Limb (tissue), 2 donors: Measurements from ENCODE around the gene LAG3.

ENCODE experiments used
- DNase-seq, 2 donors: peaks; one replicate each; pipeline ENCODE4 v3.0.0-alpha.2; 2016; ENCODE audit errors: extremely low spot score in 2 of 2

The LAG3 gene

DNA sequence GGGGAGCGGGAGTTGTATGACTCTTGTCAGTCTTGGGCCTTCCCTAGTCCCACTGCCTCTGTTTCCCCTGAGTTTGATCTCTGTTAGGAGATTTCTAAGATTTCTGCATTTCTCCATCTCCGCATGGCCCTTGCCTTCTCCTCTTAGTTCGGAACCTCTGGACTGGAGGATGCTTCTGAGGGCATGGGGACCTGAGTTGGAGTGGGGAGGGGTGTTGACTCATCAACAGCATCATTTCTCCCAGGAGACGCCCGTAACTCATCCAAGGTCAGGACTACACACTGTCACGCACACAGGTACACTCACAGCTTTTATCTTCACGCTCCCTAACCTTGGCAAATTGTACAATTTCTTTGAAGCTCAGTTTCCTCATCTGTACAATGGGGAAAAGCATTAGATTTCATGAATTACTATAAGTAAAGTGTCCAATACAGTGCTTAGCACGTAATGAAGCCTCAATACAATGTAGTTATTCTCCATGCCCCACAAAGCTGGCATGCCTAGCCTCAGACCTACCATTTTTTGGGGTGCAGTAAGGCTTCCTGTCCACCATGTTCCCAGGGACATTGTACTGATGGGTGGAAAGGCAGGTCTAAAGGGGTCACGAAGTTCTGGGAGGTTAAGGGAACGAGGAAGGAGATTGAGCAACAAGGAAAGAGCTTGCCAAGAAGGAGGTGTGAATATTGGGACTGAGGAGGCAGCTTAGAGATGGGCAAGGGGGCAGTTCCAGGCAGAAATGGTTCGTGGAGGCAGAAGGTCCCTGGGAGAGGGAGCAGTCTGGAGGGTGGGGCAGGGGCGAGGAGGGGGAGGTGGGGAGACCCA lies 600 bp upstream of the LAG3 start:
- no peak for DNase-seq

DNA sequence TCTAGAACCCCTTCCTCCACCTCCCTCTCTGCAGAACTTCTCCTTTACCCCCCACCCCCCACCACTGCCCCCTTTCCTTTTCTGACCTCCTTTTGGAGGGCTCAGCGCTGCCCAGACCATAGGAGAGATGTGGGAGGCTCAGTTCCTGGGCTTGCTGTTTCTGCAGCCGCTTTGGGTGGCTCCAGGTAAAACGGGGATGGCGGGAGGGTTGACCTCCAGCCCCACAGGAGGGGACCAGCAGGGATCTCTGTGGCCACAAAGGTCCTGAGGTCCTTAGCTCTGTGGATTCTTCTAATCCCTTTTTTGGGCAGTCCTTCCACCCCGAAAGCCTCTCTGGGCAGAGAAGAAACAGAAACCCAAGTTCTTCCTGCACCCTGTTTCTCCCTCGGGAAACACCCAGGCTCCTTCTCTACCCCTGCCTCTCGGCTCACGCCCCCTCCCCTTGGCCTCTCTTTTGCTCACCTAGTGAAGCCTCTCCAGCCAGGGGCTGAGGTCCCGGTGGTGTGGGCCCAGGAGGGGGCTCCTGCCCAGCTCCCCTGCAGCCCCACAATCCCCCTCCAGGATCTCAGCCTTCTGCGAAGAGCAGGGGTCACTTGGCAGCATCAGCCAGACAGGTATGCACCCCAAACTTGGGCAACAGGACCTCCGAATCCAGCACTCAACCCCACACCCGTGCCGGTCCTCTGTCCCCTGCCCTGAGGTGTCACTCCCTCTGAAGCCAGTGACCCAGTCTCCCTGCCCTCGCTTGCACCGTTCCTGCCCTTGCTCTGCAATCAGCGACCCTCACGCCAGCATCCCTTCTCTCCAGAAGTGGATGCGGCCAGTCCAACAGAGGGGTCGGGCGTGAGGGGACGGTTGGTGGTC lies 638 bp downstream of the LAG3 start:
- DNase-seq: no peak

DNA sequence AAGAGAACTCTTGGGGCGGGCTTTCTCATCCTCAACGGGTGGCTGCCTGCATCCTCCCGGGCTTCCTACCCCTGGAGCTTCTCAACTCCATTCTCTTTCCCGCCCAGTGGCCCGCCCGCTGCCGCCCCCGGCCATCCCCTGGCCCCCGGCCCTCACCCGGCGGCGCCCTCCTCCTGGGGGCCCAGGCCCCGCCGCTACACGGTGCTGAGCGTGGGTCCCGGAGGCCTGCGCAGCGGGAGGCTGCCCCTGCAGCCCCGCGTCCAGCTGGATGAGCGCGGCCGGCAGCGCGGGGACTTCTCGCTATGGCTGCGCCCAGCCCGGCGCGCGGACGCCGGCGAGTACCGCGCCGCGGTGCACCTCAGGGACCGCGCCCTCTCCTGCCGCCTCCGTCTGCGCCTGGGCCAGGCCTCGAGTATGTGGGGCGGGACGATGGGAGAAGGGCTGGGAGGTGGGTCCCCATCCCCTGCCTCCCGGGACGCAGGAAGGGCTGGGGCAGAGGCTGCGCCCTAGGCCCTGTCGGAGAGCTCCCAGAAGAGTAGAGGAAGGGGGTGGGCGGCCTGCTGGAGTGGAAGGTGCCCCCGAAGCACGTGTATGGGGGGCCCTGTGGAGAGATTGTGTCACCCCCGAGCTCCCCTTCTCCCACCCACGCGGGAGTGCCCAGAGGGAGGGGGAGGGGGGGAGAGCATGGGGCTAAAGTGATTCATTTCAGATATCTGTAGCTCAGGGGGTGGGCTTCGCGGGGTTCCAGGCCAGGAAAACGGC lies 1.5 kb downstream of the LAG3 start:
- peak in 1 of 2 donors; percentile 42 for DNase-seq

DNA sequence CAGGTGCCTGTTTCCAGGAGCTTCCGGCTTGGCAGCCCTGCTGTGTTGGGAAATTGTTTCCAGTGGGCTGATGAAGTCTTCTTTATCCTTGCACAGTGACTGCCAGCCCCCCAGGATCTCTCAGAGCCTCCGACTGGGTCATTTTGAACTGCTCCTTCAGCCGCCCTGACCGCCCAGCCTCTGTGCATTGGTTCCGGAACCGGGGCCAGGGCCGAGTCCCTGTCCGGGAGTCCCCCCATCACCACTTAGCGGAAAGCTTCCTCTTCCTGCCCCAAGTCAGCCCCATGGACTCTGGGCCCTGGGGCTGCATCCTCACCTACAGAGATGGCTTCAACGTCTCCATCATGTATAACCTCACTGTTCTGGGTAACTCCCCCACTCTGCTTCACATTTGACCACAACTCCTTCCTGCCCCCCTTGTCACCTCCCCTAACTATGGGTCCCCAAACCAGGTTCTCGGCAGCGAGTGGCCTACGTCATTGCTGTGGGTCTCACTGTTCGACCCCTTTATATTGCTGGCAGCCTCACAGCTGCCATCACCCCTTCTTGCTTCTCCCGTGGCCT lies 2.3 kb downstream of the LAG3 start:
- DNase-seq: no peak

DNA sequence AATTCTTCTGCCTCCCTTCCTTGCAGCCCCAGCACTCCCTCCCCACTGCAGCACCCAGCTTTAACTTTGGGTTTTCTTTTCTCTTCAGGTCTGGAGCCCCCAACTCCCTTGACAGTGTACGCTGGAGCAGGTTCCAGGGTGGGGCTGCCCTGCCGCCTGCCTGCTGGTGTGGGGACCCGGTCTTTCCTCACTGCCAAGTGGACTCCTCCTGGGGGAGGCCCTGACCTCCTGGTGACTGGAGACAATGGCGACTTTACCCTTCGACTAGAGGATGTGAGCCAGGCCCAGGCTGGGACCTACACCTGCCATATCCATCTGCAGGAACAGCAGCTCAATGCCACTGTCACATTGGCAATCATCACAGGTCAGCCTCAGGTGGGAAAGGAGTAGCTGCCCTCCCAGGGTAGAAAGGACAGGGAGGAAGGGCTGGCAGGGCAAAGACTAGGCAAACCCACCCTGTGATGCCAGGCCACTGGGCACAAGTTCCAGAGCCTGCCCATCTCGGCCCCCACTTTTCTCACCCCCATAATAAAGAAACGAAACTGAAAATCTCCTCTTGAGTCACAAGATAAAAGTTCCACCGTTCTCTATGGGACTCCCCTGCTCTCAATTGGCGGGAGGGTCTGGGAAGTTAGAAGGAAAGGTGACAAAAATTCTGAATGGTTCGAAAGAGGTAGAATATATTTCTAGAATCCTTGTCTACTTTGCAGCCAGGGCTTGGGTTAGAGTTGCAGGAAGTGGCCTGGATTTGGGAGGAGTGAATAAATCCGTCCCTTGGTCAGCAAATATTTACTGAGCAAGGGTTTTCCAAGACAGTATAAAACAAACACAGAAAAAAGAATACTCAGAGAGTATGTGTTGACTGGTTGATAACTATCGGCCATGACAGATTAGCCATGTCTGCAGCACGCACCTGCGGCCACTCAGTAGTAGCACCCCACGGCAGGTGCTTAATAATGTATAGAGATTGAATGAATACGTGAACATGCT lies 3.2 kb downstream of the LAG3 start:
- no peak for DNase-seq

DNA sequence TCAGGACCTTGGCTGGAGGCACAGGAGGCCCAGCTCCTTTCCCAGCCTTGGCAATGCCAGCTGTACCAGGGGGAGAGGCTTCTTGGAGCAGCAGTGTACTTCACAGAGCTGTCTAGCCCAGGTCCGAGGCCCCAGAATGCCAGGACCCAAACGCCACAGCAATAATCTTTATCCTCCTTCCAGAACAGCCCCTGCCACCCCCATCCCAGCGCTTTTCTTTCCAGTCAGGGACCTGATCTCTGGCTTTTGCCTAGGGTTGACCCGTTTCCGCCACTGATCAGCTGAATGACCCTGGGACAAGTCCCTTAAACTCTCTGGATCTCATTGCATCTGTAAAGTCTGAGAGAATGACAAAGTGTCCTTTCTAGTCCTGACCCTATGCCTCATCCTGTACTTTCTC lies 5.1 kb downstream of the LAG3 start:
- DNase-seq: no peak

DNA sequence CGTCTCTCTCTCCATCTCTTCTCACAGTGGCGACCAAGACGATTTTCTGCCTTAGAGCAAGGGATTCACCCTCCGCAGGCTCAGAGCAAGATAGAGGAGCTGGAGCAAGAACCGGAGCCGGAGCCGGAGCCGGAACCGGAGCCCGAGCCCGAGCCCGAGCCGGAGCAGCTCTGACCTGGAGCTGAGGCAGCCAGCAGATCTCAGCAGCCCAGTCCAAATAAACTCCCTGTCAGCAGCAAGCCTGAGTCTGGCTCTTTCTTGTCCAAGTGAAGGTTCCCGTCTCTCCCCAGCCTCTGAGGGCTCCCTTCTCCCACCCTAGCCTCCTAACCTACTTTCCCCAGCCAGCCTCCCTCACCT lies 5.9 kb downstream of the LAG3 start:
- DNase-seq: peak in 1 of 2 donors; percentile 52

DNA sequence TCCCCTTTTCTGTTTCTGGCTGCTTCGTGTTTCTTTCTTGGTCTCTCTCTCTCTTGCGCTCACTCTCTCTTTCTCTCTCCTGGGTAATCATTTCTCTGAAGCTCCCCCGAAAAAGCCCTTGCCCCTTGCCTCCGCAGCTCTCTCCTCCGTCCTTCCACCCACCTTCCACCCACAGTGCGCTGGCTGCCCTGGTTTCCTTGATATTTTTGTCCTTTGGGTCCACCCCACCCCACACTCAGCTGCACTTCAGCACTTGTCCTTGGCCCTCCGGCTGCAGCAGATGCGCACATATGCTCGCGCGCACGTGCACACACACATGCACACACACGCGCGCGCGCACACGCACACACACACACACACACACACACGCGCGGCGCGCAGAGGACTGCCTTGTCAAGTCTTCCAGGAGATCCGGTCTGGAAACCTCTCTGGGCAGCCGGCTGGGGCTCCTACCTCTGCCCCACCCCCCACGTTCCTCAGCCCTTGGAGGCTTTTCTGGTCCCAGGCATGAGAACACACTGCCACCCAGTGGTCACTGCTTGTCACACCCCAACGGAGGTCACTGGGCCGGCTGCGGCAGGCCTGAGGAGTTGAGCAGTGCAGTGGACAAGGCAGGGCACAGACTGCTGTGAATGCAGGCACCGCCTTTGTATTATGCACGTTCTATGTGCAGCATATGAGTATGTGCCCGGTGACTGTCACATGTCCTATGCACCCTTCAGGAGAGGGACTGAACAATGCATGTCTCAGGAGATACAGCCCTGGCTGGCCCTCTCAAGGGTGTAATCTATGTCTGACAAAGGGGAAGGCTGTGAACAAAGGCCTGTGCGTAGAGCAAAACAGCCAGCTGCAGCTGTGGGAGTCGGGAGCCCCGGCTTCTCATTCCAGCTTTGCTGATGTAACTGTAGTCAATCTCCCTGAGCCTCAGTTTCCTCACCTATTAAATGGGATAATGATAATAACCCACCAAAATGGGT lies 6.5 kb downstream of the LAG3 start:
- peak; percentile 94 to 96 for DNase-seq

DNA sequence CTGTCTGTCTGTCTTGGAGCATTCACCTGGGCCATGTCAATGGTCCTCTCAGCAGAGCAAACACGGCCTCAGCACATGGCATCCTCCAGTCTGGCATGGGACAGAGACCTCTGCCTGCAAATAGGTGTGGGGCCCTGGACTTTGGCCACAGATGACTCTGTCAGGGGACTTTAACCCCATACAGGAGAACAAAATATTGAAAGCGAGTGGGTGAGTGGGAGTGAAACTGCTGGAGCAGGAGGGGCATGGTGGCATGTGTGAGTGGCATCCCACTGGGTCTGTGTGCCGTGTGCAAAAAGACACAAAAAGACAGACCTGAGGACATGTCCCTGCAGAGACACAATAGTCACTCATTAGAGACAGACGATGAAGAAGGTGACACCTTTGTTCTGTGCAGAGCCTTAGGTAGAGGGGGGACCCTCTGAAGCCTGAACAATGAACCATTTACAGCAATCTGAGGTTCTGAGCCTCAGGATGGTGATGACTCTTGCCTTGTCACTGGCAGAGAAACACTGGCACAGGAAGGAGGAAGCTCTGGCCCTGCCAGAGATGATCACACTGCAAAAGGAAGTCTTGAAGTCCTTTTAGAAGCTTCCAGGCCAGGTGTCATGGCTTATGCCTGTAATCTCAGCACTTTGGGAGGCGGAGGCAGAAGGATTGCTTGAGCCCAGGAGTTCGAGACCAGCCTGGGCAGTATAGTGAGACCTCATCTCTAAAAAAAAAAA lies 7.5 kb downstream of the LAG3 start:
- no peak for DNase-seq

DNA sequence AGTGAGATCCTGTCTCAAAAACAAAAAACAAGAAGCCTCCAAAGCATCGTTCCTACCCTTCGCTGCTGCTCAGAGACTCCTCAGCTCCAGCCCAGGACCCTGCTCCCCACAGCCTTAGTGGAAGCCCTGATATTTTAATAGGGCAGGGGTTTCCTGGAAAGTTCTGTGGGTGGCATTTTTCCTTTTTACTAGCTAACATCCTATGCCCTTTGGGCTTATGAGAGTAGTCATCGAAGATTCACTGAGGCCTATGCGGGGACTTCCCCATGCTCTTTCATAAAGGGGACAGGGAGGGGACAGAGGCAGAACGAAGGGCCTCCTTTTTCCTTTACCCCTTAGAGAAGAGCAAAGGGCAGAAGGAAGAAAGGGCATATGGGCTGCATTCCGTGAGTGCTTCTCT lies 8.3 kb downstream of the LAG3 start:
- no peak for DNase-seq

DNA sequence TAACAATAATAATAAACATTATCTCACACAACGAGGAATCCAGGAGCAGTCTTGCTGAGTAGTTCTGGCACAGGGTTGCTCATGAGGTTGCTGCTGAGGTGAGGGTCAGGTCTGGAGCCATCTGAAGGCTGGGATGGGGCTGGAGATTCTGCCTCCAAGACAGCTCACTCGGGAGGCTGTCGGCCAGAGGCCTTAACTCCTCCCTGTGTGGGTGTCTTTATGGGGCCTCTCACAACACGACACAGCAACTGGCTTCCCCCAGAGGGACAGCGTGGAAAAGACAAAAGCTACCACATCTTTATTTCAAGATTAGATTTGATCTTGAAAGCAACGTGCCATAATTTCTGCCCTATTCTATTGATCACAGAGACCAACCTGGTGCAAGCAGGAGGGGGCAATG lies 9.8 kb downstream of the LAG3 start:
- no peak for DNase-seq

DNA sequence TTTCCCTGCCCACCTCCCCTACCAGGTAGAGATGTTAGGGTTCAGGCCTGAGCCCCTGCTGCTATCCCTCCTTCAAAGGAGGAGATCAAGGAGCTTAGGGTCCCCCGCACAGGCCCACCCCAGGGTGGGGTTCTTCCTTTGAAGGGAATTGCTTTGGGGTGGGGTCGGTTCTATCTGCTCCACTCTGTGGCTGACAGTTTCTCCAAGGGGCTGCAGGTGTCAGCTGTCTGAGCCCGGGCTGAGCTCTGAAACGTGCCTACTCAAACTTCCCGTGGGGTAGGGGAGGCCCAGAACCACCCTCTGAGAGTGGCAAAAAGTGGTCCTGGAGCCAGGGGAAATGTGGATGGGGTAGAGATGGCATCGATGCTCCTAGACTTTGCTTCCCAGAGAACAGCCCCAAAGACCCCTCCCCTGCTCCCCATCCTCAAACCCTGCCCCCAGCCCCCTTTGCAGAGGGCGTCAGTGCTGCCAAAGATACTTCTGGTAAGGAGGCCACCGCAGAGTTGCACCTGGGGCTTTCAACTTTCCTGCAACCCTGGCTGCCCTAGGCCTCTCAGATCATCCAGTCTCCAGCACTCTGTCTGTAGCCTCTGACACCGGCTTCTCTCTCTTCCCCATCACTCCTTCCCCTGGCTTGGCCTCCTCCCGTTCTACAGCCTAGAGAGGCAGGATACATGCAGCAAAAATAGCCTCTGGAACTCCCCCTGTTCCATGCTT lies 10.7 kb downstream of the LAG3 start:
- DNase-seq: no peak

DNA sequence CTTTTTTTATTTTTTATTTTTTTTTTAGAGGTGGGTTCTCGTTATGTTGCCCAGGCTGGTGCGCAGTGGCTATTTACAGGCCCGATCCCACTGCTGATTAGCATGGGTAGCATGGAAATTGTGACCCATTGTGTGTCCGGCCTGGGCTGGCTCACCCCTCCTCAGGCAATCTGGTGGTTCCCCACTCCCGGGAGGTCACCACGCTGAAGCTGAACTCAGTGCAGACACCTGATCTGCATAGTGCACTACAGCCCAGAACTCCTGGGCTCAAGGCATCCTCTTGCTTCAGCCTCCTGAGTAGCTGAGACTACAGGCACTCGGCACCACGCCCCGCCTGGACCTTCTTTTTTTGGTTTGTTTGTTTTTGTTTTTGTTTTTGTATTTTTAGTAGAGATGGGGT lies 11.5 kb downstream of the LAG3 start:
- no peak for DNase-seq

DNA sequence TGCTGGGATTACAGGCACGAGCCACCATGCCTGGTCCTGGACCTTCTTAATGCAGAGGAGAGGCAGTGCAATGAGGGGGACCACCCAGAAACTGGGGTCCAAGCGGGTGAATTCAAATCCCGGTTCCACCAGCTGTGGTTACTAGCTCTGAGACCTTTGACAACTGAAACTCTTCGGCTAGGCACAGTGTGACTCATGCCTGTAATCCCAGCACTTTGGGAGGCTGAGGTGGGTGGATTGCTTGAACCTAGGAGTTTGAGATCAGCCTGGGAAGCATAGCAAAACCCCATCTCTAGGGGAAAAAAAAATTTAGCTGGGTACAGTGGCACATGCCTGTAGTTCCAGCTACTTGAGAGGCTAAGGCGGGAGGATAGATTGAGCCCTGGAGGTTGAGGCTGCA lies 12.0 kb downstream of the LAG3 start:
- DNase-seq: no peak

DNA sequence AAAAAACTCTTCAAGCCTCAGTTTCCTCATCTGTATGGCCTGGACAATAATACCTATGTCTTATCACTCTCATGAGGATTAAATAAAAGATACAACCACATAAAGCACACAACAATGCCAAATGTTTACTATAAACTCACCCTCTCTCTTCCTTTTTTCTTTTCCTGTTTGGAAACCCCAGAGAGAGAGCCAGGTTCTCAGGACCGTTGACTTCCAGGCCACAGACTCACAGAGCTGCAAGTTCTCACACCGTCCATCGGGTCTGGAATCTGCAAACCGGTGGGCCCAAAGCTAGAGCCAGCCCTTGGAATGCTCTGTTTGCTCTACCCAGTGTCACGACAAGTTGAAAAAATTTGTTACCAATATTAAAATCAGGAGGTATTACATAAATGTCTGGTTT lies 12.4 kb downstream of the LAG3 start:
- DNase-seq: no peak

DNA sequence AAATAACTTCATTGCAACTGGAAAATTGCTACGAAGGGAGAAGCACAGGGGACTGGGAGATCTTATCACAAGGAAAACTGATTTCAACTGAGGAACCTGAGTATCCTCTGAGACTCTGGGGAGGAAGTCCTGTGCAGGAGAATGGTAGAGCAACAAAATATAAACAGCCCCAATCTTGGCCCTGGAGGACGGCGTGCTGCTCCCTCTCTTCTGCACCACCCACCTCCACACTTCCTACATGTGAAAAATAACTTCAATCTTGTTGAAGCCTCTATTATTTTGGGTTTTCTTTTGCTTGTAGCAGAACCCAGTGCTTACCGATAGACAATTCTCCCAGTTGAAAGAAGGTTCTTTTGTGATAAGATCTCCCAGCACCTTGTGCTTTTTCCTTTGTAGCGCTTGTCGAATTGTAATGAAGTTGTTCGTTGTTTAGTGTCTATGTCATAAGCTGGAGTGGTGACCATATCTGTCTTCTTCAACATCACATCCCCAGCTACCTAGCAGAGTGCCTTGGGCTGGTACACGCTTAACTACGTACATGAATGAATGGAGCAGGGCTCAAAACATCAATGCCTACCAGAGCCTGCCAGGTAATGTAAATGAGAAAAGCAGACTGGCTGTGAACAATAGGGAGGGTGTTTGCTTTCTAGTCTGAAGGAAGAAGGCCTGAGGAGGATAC lies 14.2 kb downstream of the LAG3 start:
- no peak for DNase-seq

DNA sequence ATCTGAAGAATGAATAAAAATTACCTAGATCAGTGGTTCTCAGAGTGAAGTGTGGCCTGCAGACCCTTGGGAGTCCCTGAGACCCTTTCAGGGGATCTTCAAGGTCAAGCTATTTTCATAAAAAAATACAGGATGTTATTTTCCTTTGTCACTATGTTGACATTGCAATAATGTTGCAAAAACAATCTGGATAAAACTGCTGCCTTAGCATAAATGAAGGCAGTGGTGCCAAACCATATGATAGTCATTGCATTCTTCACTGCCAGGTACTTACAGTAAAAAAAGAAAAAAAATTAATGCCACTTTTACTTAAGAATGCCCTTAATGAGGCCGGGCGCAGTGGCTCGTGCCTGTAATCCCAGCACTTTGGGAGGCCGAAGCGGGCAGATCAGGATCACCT lies 15.0 kb downstream of the LAG3 start:
- no peak for DNase-seq
